Smooth muscle cell (in vitro differentiated cells): ENCODE results near the gene PTX4. TPM values are rescaled to one million over a fixed set of nuclear protein-coding genes. Genes with fewer than 3 reads are reported as not detected.

Experiments
- DNase-seq: peaks from one replicate; lab custom pipeline; 2025; ENCODE audit not compliant: unreplicated experiment; lab: John Stamatoyannopoulos, UW
- H2AFZ ChIP-seq: fragments of 200-600 bp; sonication (generic); 2 replicates; pipeline ENCODE4 v1.6.0; 2016; ENCODE audit warnings: antibody characterized with exemption, low read depth, mild to moderate bottlenecking
- H3F3A ChIP-seq: fragments of 200-600 bp; sonication (generic); 2 replicates; pipeline ENCODE4 v1.6.0; 2017; ENCODE audit warnings: antibody characterized with exemption, low read depth
- H3K27ac ChIP-seq: fragments of 200-600 bp; sonication (generic); 2 replicates; pipeline ENCODE4 v1.5.1; 2016; ENCODE audit warnings: low read depth, mild to moderate bottlenecking
- H3K27me3 ChIP-seq: fragments of 200-600 bp; sonication (generic); 2 replicates; pipeline ENCODE4 v1.6.1; 2016; ENCODE audit warnings: low read depth, mild to moderate bottlenecking
- H3K36me3 ChIP-seq: fragments of 200-600 bp; sonication (generic); 2 replicates; pipeline ENCODE4 v1.5.1; 2016; ENCODE audit warnings: low read depth
- H3K4me1 ChIP-seq: fragments of 200-600 bp; sonication (generic); 2 replicates; pipeline ENCODE4 v1.5.1; 2016; ENCODE audit warnings: low read depth
- H3K4me2 ChIP-seq: fragments of 200-600 bp; sonication (generic); 2 replicates; pipeline ENCODE4 v1.6.0; 2016; ENCODE audit warnings: mild to moderate bottlenecking
- H3K4me3 ChIP-seq: fragments of 200-600 bp; sonication (generic); 2 replicates; pipeline ENCODE4 v1.5.1; 2016; ENCODE audit warnings: mild to moderate bottlenecking
- H3K79me2 ChIP-seq: fragments of 200-600 bp; sonication (generic); 2 replicates; pipeline ENCODE4 v1.6.0; 2016; ENCODE audit warnings: low read depth, mild to moderate bottlenecking
- H3K9ac ChIP-seq: fragments of 200-600 bp; sonication (generic); 2 replicates; pipeline ENCODE4 v1.6.0; 2016; ENCODE audit warnings: low read depth
- H3K9me3 ChIP-seq: fragments of 200-600 bp; sonication (generic); replicated peaks from 2 replicates; pipeline ENCODE4 v1.5.1; 2016; ENCODE audit warnings: low read depth
- H4K20me1 ChIP-seq: fragments of 200-600 bp; sonication (generic); 2 replicates; pipeline ENCODE4 v1.6.0; 2016; ENCODE audit warnings: low read depth
- CTCF ChIP-seq: fragments of 200-600 bp; sonication (generic); IDR thresholded peaks from 2 replicates; pipeline ENCODE4 v1.5.1; 2017; ENCODE audit warnings: borderline replicate concordance, mild to moderate bottlenecking, antibody characterized with exemption; ENCODE audit not compliant: insufficient read depth, poor library complexity, severe bottlenecking
- WGBS: methylation state at CpG from one replicate; pipeline ENCODE4 v1.1.7; 2016; ENCODE audit warnings: low lambda C conversion rate; 5-methylcytosine and 5-hydroxymethylcytosine counted together
- polyA plus RNA-seq: library from polyadenylated mRNA; unstranded; fragments of >200 nt; fragmentation: Nextera tagmentation; extraction: Ambion mirVana; gene quantifications from 2 replicates; pipeline ENCODE4 v1.2.1, GENCODE V29; 2016
- total RNA-seq: library from RNA; depleted of rRNA; stranded (reverse); fragments of >200 nt; gene quantifications from 2 replicates; pipeline ENCODE4 v1.2.3, GENCODE V29; 2014

Gene PTX4
- total and polyA plus RNA-seq, 2 experiments from 2014 or later: not detected

GRCh38 chr16:1450841-1451240, 37.9 kb downstream of the PTX4 start:
- no peak for DNase-seq
- H3K9ac ChIP-seq: no peak overlapping the region
- no peaks in the 10 kb centered on the region for H3K9me3 ChIP-seq
- no peaks in the 10 kb centered on the region for H4K20me1 ChIP-seq
- H3K4me2 ChIP-seq: no peak overlapping the region
- no peaks in the 10 kb centered on the region for H3K79me2 ChIP-seq
- WGBS: 96% methylated on average over 21 of the region's 21 CpGs
- H3K4me1 ChIP-seq: no peaks in the 10 kb centered on the region
- H3K4me3 ChIP-seq: no peak overlapping the region
- no peak overlapping the region for H2AFZ ChIP-seq
- no peaks in the 10 kb centered on the region for H3K36me3 ChIP-seq
- no peak overlapping the region for H3K27ac ChIP-seq
- no peaks in the 10 kb centered on the region for H3K27me3 ChIP-seq
- no peak for TF ChIP-seq CTCF
- H3F3A ChIP-seq: no peaks in the 10 kb centered on the region

GRCh38 chr16:1450218-1450617, 38.5 kb downstream of the PTX4 start:
- DNase-seq: no peak
- no peaks in the 10 kb centered on the region for H4K20me1 ChIP-seq
- no peaks in the 10 kb centered on the region for H3K4me1 ChIP-seq
- H2AFZ ChIP-seq: no peak overlapping the region
- no peak overlapping the region for H3K4me3 ChIP-seq
- no peaks in the 10 kb centered on the region for H3K36me3 ChIP-seq
- H3K79me2 ChIP-seq: no peaks in the 10 kb centered on the region
- no peaks in the 10 kb centered on the region for H3K9me3 ChIP-seq
- no peak overlapping the region for H3K9ac ChIP-seq
- no peak overlapping the region for H3K27ac ChIP-seq
- no peaks in the 10 kb centered on the region for H3F3A ChIP-seq
- no peak overlapping the region for H3K4me2 ChIP-seq
- H3K27me3 ChIP-seq: no peaks in the 10 kb centered on the region
- no peak for TF ChIP-seq CTCF
- 93% methylated on average over 29 of the region's 29 CpGs for WGBS

- Histone ChIP-seq H3F3A (no peaks in the 10 kb centered on the region), H4K20me1 (no peaks in the 10 kb centered on the region), H3K9me3 (no peaks in the 10 kb centered on the region), H3K4me1 (no peaks in the 10 kb centered on the region), H3K4me2 (no peak overlapping the region), H3K9ac (no peak overlapping the region), H3K27ac (no peak overlapping the region), H2AFZ (no peak overlapping the region), H3K4me3 (no peak overlapping the region), H3K79me2 (no peaks in the 10 kb centered on the region), H3K36me3 (no peaks in the 10 kb centered on the region), H3K27me3 (no peaks in the 10 kb centered on the region)
- WGBS: 96% methylated on average over 25 of the region's 25 CpGs
- TF ChIP-seq CTCF: no peak
- no peak for DNase-seq
Measured at GRCh38 chr16:1449201-1449788, 39.4 kb downstream of the PTX4 start.

GRCh38 chr16:1448536-1449116, 40.1 kb downstream of the PTX4 start:
- 98% methylated on average over 21 of the region's 30 CpGs for WGBS

More at GRCh38 chr16:1448536-1449116, 40.1 kb downstream of the PTX4 start:
- H3K4me2 ChIP-seq: no peak overlapping the region
- H3K27me3 ChIP-seq: no peaks in the 10 kb centered on the region
- H3K9ac ChIP-seq: no peak overlapping the region
- no peaks in the 10 kb centered on the region for H4K20me1 ChIP-seq
- no peaks in the 10 kb centered on the region for H3K79me2 ChIP-seq
- TF ChIP-seq CTCF: no peak
- H3K4me3 ChIP-seq: no peak overlapping the region
- no peak for DNase-seq
- H3K27ac ChIP-seq: no peak overlapping the region
- H3F3A ChIP-seq: no peaks in the 10 kb centered on the region
- H3K9me3 ChIP-seq: no peaks in the 10 kb centered on the region
- no peak overlapping the region for H2AFZ ChIP-seq
- H3K36me3 ChIP-seq: no peaks in the 10 kb centered on the region
- H3K4me1 ChIP-seq: no peaks in the 10 kb centered on the region
